DND-41 (cell line): ENCODE results near the gene MBD1.

Experiments used
- ATAC-seq: fragments of 200-7000 bp; cut with Tn5 transposase; 3 replicates; pipeline ENCODE4 v1.9.1; 2021; ENCODE audit warnings: low read depth; ENCODE audit not compliant: insufficient read depth
- DNase-seq: peaks from one replicate; pipeline ENCODE4 v3.0.0-alpha.2; 2020
- H2AFZ ChIP-seq: 2 replicates; pipeline ENCODE4 v1.6.0; 2012; ENCODE audit warnings: low read depth, low read length
- H3K27ac ChIP-seq: 2 replicates; pipeline ENCODE4 v1.5.1; 2012; ENCODE audit warnings: low read length, inconsistent platforms
- H3K27me3 ChIP-seq: fragments of 200-600 bp; sonication (generic); 2 replicates; pipeline ENCODE4 v1.6.0; 2012; ENCODE audit warnings: low read length, mild to moderate bottlenecking, inconsistent platforms; ENCODE audit not compliant: insufficient read depth, poor library complexity
- H3K36me3 ChIP-seq: 2 replicates; pipeline ENCODE4 v1.5.1; 2012; ENCODE audit warnings: low read length, inconsistent platforms; ENCODE audit not compliant: insufficient read depth
- H3K4me1 ChIP-seq: 2 replicates; pipeline ENCODE4 v1.5.1; 2012; ENCODE audit warnings: mild to moderate bottlenecking, low read length; ENCODE audit not compliant: insufficient read depth
- H3K4me2 ChIP-seq: 2 replicates; pipeline ENCODE4 v1.6.0; 2012; ENCODE audit warnings: mild to moderate bottlenecking, moderate library complexity, low read length, inconsistent platforms; ENCODE audit not compliant: insufficient read depth
- H3K4me3 ChIP-seq, 2 experiments: fragments of 200-600 bp in 1 of 2; shearing (Covaris generic) in 1 of 2; 2 replicates each; pipeline ENCODE4 v1.5.1; 2012 to 2016; ENCODE audit warnings: inconsistent platforms in 2 of 2, low read length in 2 of 2, mild to moderate bottlenecking in 2 of 2, low read depth in 1 of 2, moderate library complexity in 1 of 2
- H3K79me2 ChIP-seq: 2 replicates; pipeline ENCODE4 v1.6.0; 2012; ENCODE audit warnings: low read length, inconsistent platforms; ENCODE audit not compliant: insufficient read depth
- H3K9ac ChIP-seq: 2 replicates; pipeline ENCODE4 v1.6.0; 2012; ENCODE audit warnings: low read depth, mild to moderate bottlenecking, inconsistent platforms, low read length, moderate library complexity
- H3K9me3 ChIP-seq: 2 replicates; pipeline ENCODE4 v1.5.1; 2012; ENCODE audit warnings: low read length, moderate library complexity, mild to moderate bottlenecking, inconsistent platforms; ENCODE audit not compliant: insufficient read depth, severe bottlenecking
- H4K20me1 ChIP-seq: 2 replicates; pipeline ENCODE4 v1.6.0; 2012; ENCODE audit warnings: low read length; ENCODE audit not compliant: insufficient read depth
- EZH2 ChIP-seq: IDR thresholded peaks from 3 replicates; pipeline ENCODE4 v1.6.1; 2012; ENCODE audit warnings: borderline replicate concordance, low read depth, mild to moderate bottlenecking, moderate library complexity, low read length, inconsistent platforms; ENCODE audit not compliant: severe bottlenecking
- TF ChIP-seq, protein P1 (sequence below): IDR thresholded peaks from 2 replicates; pipeline ENCODE4 v1.5.1; 2012; ENCODE audit warnings: borderline replicate concordance, low read length, moderate library complexity, mild to moderate bottlenecking; ENCODE audit not compliant: poor library complexity, severe bottlenecking; ENCODE audit errors: extremely low read depth

MBD1 gene

DNA sequence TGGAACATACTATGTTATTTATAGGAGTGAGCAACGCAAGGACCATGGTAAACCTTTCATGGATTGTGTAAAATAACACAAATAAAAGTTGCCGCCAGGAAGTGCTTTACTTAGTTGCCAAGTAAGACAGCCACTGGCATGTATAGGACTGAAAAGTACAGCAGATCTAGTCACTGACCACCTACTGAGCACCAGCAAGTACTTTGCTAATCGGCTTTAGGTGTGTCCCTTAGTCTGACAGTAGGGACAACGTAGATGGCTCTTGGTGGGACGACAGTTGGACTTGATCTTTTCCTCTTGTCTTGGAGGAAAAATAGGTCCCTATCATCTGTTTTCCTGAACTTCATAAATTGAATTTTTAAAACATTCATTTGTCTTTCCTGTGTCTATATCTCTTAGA, 19.8 kb upstream of the MBD1 start:
- Histone ChIP-seq H3K9me3 (peaks cover 5% of the 10 kb centered on the region), H3K4me2 (no peak overlapping the region), H3K27ac (no peak overlapping the region), H3K4me3 (no peak overlapping the region), H3K9ac (no peak overlapping the region), H3K79me2 (no peaks in the 10 kb centered on the region), H3K36me3 (no peaks in the 10 kb centered on the region), H4K20me1 (no peaks in the 10 kb centered on the region), H3K27me3 (peaks cover 12% of the 10 kb centered on the region), H2AFZ (no peak overlapping the region), H3K4me1 (no peaks in the 10 kb centered on the region)
- DNase-seq, result no peak
- TF ChIP-seq, protein P1, sequence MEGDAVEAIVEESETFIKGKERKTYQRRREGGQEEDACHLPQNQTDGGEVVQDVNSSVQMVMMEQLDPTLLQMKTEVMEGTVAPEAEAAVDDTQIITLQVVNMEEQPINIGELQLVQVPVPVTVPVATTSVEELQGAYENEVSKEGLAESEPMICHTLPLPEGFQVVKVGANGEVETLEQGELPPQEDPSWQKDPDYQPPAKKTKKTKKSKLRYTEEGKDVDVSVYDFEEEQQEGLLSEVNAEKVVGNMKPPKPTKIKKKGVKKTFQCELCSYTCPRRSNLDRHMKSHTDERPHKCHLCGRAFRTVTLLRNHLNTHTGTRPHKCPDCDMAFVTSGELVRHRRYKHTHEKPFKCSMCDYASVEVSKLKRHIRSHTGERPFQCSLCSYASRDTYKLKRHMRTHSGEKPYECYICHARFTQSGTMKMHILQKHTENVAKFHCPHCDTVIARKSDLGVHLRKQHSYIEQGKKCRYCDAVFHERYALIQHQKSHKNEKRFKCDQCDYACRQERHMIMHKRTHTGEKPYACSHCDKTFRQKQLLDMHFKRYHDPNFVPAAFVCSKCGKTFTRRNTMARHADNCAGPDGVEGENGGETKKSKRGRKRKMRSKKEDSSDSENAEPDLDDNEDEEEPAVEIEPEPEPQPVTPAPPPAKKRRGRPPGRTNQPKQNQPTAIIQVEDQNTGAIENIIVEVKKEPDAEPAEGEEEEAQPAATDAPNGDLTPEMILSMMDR, result no peak
- no peak for TF ChIP-seq EZH2
- ATAC-seq, result no peak

DNA sequence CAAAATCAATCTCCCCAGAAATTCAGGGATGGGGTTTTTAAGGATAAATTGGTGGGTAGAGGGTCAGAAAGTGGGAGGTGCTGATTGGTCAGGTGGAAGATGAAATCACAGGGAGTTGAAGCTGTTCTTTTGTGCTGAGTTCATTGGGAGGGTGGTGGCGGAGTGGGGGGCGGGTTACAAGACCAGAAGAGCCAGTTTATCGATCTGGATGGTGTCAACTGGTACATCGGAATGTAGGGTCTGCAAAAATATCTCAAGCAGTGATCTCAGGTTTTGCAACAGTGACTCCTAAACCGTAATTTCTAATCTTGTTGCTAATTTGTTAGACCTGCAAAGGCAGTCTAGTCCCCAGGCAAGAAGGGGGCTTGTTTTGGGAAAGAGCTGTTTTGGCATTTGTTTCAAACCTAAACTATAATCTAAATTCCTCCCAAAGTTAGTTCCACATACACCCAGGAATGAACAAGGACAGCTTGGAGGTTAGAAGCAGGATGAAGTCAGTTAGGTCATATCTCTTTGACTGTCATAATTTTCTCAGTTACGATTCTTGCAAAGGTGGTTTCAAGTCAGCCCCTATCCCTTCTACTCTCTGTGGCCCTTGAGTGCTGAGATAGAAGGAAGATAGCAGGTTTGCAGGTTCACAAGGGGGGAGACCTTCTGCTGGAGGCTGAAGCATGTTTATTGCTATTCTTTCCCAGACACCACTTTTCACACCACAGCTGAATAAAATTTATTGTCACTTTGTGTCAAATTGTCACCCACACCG, 18.5 kb upstream of the MBD1 start:
- Histone ChIP-seq H2AFZ (no peak overlapping the region), H3K27me3 (peaks cover 15% of the 10 kb centered on the region), H3K27ac (no peak overlapping the region), H3K36me3 (no peaks in the 10 kb centered on the region), H3K4me2 (no peak overlapping the region), H3K9ac (no peak overlapping the region), H3K4me3 (no peak overlapping the region), H3K9me3 (no peaks in the 10 kb centered on the region), H3K4me1 (no peaks in the 10 kb centered on the region), H4K20me1 (no peaks in the 10 kb centered on the region), H3K79me2 (no peaks in the 10 kb centered on the region)
- ATAC-seq (no peak), DNase-seq (no peak)
- TF ChIP-seq, protein P1, result no peak
- no peak for TF ChIP-seq EZH2

DNA sequence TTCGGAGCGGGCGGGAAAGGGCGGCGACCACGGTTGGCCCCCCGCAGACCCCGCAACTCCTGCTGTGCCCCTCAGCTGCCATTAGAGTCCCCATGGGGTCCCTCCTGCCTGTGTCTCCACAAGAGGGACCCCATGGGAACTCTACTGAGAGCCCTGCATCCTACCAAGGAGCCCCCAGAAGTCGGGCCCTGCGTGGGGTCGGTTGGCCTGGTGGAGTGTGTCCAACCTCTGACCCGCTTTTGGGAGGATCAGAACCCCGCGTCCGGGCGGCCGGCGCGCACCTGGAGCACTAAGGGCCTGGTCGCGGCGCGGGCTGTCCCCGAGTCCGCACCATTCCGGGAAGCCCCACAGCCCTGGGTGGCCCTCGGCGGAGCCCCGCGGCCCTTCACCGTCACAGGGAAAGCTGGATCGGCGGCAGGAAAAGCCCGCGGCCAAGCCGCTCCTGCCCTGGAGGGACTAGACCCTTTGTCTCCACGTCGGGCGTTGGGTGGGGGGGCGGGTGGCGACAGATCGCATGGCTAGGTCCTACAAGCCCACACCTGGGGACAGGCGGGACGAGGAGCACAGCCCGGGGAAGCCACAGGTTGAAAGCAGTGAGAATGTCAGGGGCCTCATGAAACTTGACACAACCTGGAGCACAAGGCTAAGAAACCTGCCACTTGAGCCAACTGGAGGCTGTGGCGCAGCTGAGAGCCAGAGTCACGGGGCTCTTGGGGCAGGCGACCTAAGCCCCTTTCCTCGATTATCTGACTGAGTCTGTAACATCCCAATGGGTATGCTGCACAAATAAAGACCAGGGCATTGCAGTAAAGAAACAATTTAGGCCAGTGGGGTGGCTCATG, 17.3 kb upstream of the MBD1 start:
- Histone ChIP-seq H3K79me2 (no peaks in the 10 kb centered on the region), H3K4me3 (no peak overlapping the region), H3K36me3 (no peaks in the 10 kb centered on the region), H3K4me2 (no peak overlapping the region), H4K20me1 (no peaks in the 10 kb centered on the region), H2AFZ (no peak overlapping the region), H3K9me3 (no peaks in the 10 kb centered on the region), H3K27me3 (peaks cover 15% of the 10 kb centered on the region), H3K4me1 (no peaks in the 10 kb centered on the region), H3K27ac (no peak overlapping the region), H3K9ac (no peak overlapping the region)
- DNase-seq (no peak), ATAC-seq (no peak)
- TF ChIP-seq, protein P1, result no peak
- no peak for TF ChIP-seq EZH2
